HCT116 (cell line): Measurements from ENCODE around the gene GLDC. TPM values are rescaled to one million over a fixed set of nuclear protein-coding genes. Genes with fewer than 3 reads are reported as not detected.

Experiments used
- ATAC-seq: fragments of 200-7000 bp; cut with Tn5 transposase; 2 replicates; pipeline ENCODE4 v1.9.1; 2020; ENCODE audit warnings: mild to moderate bottlenecking, moderate library complexity
- BruUV-seq: library from RNA; stranded (reverse); fragments of 400-500 nt; replicated peaks from 2 replicates; lab custom pipeline; 2021; lab: Mats Ljungman, UMichigan
- CTCF ChIA-PET: fragments of 300-600 bp; sonication (Branson Sonifier 250); formaldehyde crosslinking; loops from one replicate; lab custom pipeline; 2021; ENCODE audit warnings: antibody characterized with exemption; lab: Charles Lee
- POLR2A ChIA-PET: fragments of 300-600, 350-600 bp; sonication (Branson Sonifier 250); formaldehyde crosslinking; loops from one replicate; lab custom pipeline; 2021; ENCODE audit warnings: antibody characterized with exemption; lab: Charles Lee
- RAD21 ChIA-PET, 2 experiments: fragments of 300-600 bp; sonication (Branson Sonifier 250); formaldehyde crosslinking; loops; one replicate each; lab custom pipeline; 2023; ENCODE audit warnings: low total read pairs in 2 of 2; ENCODE audit not compliant: uncharacterized antibody in 2 of 2, unreplicated experiment in 2 of 2, low non-redundant PET in 1 of 2; lab: Charles Lee
- DNase-seq: peaks from one replicate; pipeline ENCODE4 v3.0.0-alpha.2; 2010; ENCODE audit warnings: low read depth, low spot score
- H2AFZ ChIP-seq: fragments of 200-600 bp; shearing (Covaris generic), sonication (generic); 2 replicates; pipeline ENCODE4 v1.6.1; 2017; ENCODE audit warnings: low read depth, mixed run types, mixed read lengths, antibody characterized with exemption, low read length; ENCODE audit not compliant: poor library complexity, severe bottlenecking
- H3K27ac ChIP-seq: 2 replicates; pipeline ENCODE4 v1.5.1; 2012; ENCODE audit warnings: low read depth, low read length
- H3K27me3 ChIP-seq: fragments of 200-600 bp; sonication (generic); 2 replicates; pipeline ENCODE4 v1.6.1; 2016; ENCODE audit warnings: mixed run types, low read length, mixed read lengths; ENCODE audit not compliant: insufficient read depth
- H3K36me3 ChIP-seq, 2 experiments: fragments of 200-500 bp in 1 of 2; fragments of 200-600 bp in 1 of 2; sonication (Bioruptor generic) in 1 of 2; sonication (generic) in 1 of 2; 2 replicates each; pipeline versions ENCODE4 v1.5.1 to v1.6.1; 2014 to 2016; ENCODE audit warnings: low read length in 2 of 2, inconsistent platforms in 1 of 2, mixed read lengths in 1 of 2, mixed run types in 1 of 2; ENCODE audit not compliant: insufficient read depth in 2 of 2, control insufficient read depth in 1 of 2
- H3K4me1 ChIP-seq, 2 experiments: fragments of 200-600 bp in 1 of 2; sonication (generic) in 1 of 2; 2 replicates each; pipeline versions ENCODE4 v1.5.1 to v1.6.1; 2012 to 2017; ENCODE audit warnings: low read length in 2 of 2, inconsistent platforms in 1 of 2, mild to moderate bottlenecking in 1 of 2, mixed read lengths in 1 of 2, mixed run types in 1 of 2, moderate library complexity in 1 of 2; ENCODE audit not compliant: insufficient read depth in 2 of 2, control insufficient read depth in 1 of 2
- H3K4me2 ChIP-seq: fragments of 200-600 bp; sonication (generic); 2 replicates; pipeline ENCODE4 v1.6.1; 2017; ENCODE audit warnings: mixed run types, low read length, mixed read lengths
- H3K4me3 ChIP-seq, 2 experiments: fragments of 200-600 bp in 1 of 2; sonication (generic) in 1 of 2; replicated peaks in 1 of 2; 2 replicates each; pipeline ENCODE4 v1.5.1; 2011 to 2016; ENCODE audit warnings: low read length in 2 of 2, control low read depth in 1 of 2, low read depth in 1 of 2, mild to moderate bottlenecking in 1 of 2, mixed read lengths in 1 of 2, mixed run types in 1 of 2
- H3K79me2 ChIP-seq: fragments of 200-600 bp; sonication (generic); 2 replicates; pipeline ENCODE4 v1.6.1; 2017; ENCODE audit warnings: mild to moderate bottlenecking, mixed run types, low read length, moderate library complexity, mixed read lengths; ENCODE audit not compliant: insufficient read depth
- H3K9ac ChIP-seq: fragments of 200-600 bp; sonication (generic); 2 replicates; pipeline ENCODE4 v1.6.1; 2016; ENCODE audit warnings: low read length, mixed read lengths
- H3K9me2 ChIP-seq: fragments of 200-600 bp; sonication (generic), shearing (Covaris generic); 2 replicates; pipeline ENCODE4 v1.6.1; 2017; ENCODE audit warnings: mixed run types, mild to moderate bottlenecking, moderate library complexity; ENCODE audit not compliant: insufficient read depth
- H3K9me3 ChIP-seq, 2 experiments: fragments of 200-500 bp in 1 of 2; fragments of 200-600 bp in 1 of 2; sonication (Bioruptor generic) in 1 of 2; sonication (generic) in 1 of 2; 2 replicates each; pipeline ENCODE4 v1.6.1; 2014 to 2017; ENCODE audit warnings: low read length in 2 of 2, mixed read lengths in 2 of 2, inconsistent platforms in 1 of 2, low read depth in 1 of 2, mild to moderate bottlenecking in 1 of 2, mixed run types in 1 of 2, moderate library complexity in 1 of 2; ENCODE audit not compliant: control insufficient read depth in 1 of 2, insufficient read depth in 1 of 2
- H4K20me1 ChIP-seq: fragments of 200-600 bp; sonication (generic), shearing (Covaris generic); 2 replicates; pipeline ENCODE4 v1.6.1; 2017; ENCODE audit warnings: mixed run types, mild to moderate bottlenecking, moderate library complexity; ENCODE audit not compliant: insufficient read depth
- ATF3 ChIP-seq: IDR thresholded peaks from 2 replicates; pipeline ENCODE4 v1.6.1; 2012
- ELF1 ChIP-seq: IDR thresholded peaks from 2 replicates; pipeline ENCODE4 v1.6.1; 2012; ENCODE audit warnings: low read depth, borderline replicate concordance
- EZH2phosphoT487 ChIP-seq: fragments of 200-600 bp; IDR thresholded peaks from 2 replicates; pipeline ENCODE4 v1.6.1; 2018; ENCODE audit warnings: antibody characterized with exemption, borderline replicate concordance
- REST ChIP-seq: IDR thresholded peaks from 2 replicates; pipeline ENCODE4 v1.6.1; 2012; ENCODE audit warnings: low read depth
- SRF ChIP-seq: IDR thresholded peaks from 2 replicates; pipeline ENCODE4 v1.6.1; 2012; ENCODE audit warnings: low read depth
- intact Hi-C: fragments of 100-400 bp; cut with micrococcal nuclease; formaldehyde crosslinking; loops from 2 replicates; pipeline ENCODE4 v1.10.0; 2022
- total RNA-seq: library from RNA; stranded (reverse); gene quantifications from one replicate; pipeline ENCODE4 v1.2.1, GENCODE V29; 2021; ENCODE audit not compliant: unreplicated experiment

The GLDC gene
- total RNA-seq, 1 experiment from 2014 or later = 4.9 TPM

GRCh38 chr9:6592231-6592630, 53.3 kb downstream of the GLDC start:
- ChIA-PET RAD21 (no interaction called here), POLR2A (interaction anchor here (2.0 kb wide), 1 partner anchor 25 kb away, joined by 5 read pairs; no protein-coding TSS in a partner anchor), CTCF (interaction anchor here (1.6 kb wide), 1 partner anchor 75 kb away, joined by 5 read pairs; no protein-coding TSS in a partner anchor)
- Histone ChIP-seq H3K9me3 (no peaks in the 10 kb centered on the region), H3K79me2 (no peaks in the 10 kb centered on the region), H4K20me1 (no peaks in the 10 kb centered on the region), H2AFZ (no peak overlapping the region), H3K27me3 (no peaks in the 10 kb centered on the region), H3K9ac (no peak overlapping the region), H3K4me2 (peak overlapping the region; percentile 17; the same call in 1 of the 2 replicates), H3K36me3 (no peaks in the 10 kb centered on the region), H3K27ac (no peak overlapping the region), H3K4me3 (no peak overlapping the region), H3K9me2 (no peaks in the 10 kb centered on the region), H3K4me1 (peaks cover 16 to 26% of the 10 kb centered on the region in 2 experiments)
- intact Hi-C loops = no loop called here
- BruUV-seq = no TSS peak
- TF ChIP-seq SRF (no peak), ELF1 (no peak), REST (no peak), ATF3 (no peak), EZH2phosphoT487 (no peak)
- ATAC-seq (no peak), DNase-seq (no peak)
